ENCODE data around the gene CEP95. TPM values are rescaled to one million over a fixed set of nuclear protein-coding genes. Genes with fewer than 3 reads are reported as not detected.

Gene CEP95
- total RNA-seq, 6 experiments from 2014 or later, result 9.0 to 13.0 (median 11.5) TPM

- TF ChIP-seq CTCF (IDR thresholded peaks at IDR 0.05), result no peak
- no peaks in the 10 kb centered on the region for H3K4me1 Mint-ChIP-seq (ENCODE audit: low read depth)
- H3K9me3 Mint-ChIP-seq, result no peaks in the 10 kb centered on the region
- no peak for DNase-seq
- no peak overlapping the region for H3K27ac Mint-ChIP-seq
- H3K4me3 Mint-ChIP-seq, result no peak overlapping the region
- H3K36me3 Mint-ChIP-seq (ENCODE audit: low read depth), result no peaks in the 10 kb centered on the region
- peaks cover 2% of the 10 kb centered on the region; the same call in 1 of the 2 replicates for H3K27me3 Mint-ChIP-seq (ENCODE audit: insufficient read depth)
These were observed 34.2 kb upstream of the CEP95 start for GRCh38 chr17:64472564-64472963.

- no peak for TF ChIP-seq CTCF (IDR thresholded peaks at IDR 0.05)
- no peak overlapping the region for H3K27ac Mint-ChIP-seq
- no peaks in the 10 kb centered on the region for H3K4me1 Mint-ChIP-seq (ENCODE audit: low read depth)
- peaks cover 6% of the 10 kb centered on the region for H3K36me3 Mint-ChIP-seq (ENCODE audit: low read depth)
- H3K4me3 Mint-ChIP-seq, result no peak overlapping the region
- H3K27me3 Mint-ChIP-seq (ENCODE audit: insufficient read depth), result no peaks in the 10 kb centered on the region
- no peak for DNase-seq
- H3K9me3 Mint-ChIP-seq, result no peaks in the 10 kb centered on the region
These were observed 28.9 kb upstream of the CEP95 start for GRCh38 chr17:64477849-64478248.

- DNase-seq, result no peak
- Mint-ChIP-seq H3K4me3 (no peak overlapping the region), H3K27ac (no peak overlapping the region), H3K4me1 (ENCODE audit: low read depth) (peaks cover 7% of the 10 kb centered on the region; the same call in 1 of the 2 replicates), H3K27me3 (ENCODE audit: insufficient read depth) (no peaks in the 10 kb centered on the region; the same call in 1 of the 2 replicates), H3K36me3 (ENCODE audit: low read depth) (peaks cover 13% of the 10 kb centered on the region), H3K9me3 (no peaks in the 10 kb centered on the region)
- TF ChIP-seq CTCF (IDR thresholded peaks at IDR 0.05), result no peak
These were observed 25.8 kb upstream of the CEP95 start for GRCh38 chr17:64480951-64481350.

- Mint-ChIP-seq H3K27ac (peak overlapping the region; percentile 40), H3K4me3 (no peak overlapping the region), H3K36me3 (ENCODE audit: low read depth) (peaks cover 16% of the 10 kb centered on the region), H3K4me1 (ENCODE audit: low read depth) (peaks cover 7% of the 10 kb centered on the region; the same call in 1 of the 2 replicates), H3K9me3 (no peaks in the 10 kb centered on the region), H3K27me3 (ENCODE audit: insufficient read depth) (no peaks in the 10 kb centered on the region; the same call in 1 of the 2 replicates)
- DNase-seq, result no peak
- TF ChIP-seq CTCF (IDR thresholded peaks at IDR 0.05), result no peak
These were observed 22.4 kb upstream of the CEP95 start for GRCh38 chr17:64484380-64484779.

- Mint-ChIP-seq H3K36me3 (ENCODE audit: low read depth) (peaks cover 22% of the 10 kb centered on the region; the same call in 1 of the 2 replicates), H3K4me3 (no peak overlapping the region), H3K27ac (no peak overlapping the region), H3K27me3 (ENCODE audit: insufficient read depth) (no peaks in the 10 kb centered on the region; the same call in 1 of the 2 replicates), H3K9me3 (no peaks in the 10 kb centered on the region), H3K4me1 (ENCODE audit: low read depth) (peaks cover 7% of the 10 kb centered on the region; the same call in 1 of the 2 replicates)
- no peak for DNase-seq
- TF ChIP-seq CTCF (IDR thresholded peaks at IDR 0.05), result no peak
These were observed 18.5 kb upstream of the CEP95 start for GRCh38 chr17:64488301-64488700.
